Measurements from ENCODE around the gene AJM1.

- TF ChIP-seq POLR2AphosphoS5 (IDR thresholded peaks at IDR 0.05; ENCODE audit: low read depth, low read length): no peak
- TF ChIP-seq TAF1 (IDR thresholded peaks at IDR 0.05; ENCODE audit: borderline replicate concordance, low read depth, low read length): no peak
- TF ChIP-seq POLR2A (IDR thresholded peaks at IDR 0.05; ENCODE audit: low read depth, low read length): no peak
These were observed 13.8 kb downstream of the AJM1 start for GRCh38 chr9:136856079-136856476.
